HG03521 (cell line): Measurements from ENCODE around the gene UBE2J2.
"Not testable (repeated sequence)": the region's sequence is repeated elsewhere in the genome, so short reads cannot be mapped to it uniquely, and the experiment has no call there.

ENCODE experiments used
- ATAC-seq: cut with Tn5 transposase; IDR thresholded peaks from one replicate; pipeline ENCODE4 v1.9.1; 2021; ENCODE audit warnings: mild to moderate bottlenecking, moderate library complexity; ENCODE audit not compliant: unreplicated experiment

The UBE2J2 gene

GRCh38 chr1:1273512-1274298, at the start of gene UBE2J2:
Gene UBE2J2 (minus strand): TSS chr1:1273854. CDS start chr1:1267992, 5,862 bp downstream.
- peak; percentile 87 for ATAC-seq

GRCh38 chr1:1322952-1323351, 49.3 kb upstream of the UBE2J2 start:
- no peak for ATAC-seq

GRCh38 chr1:1322418-1322817, 48.8 kb upstream of the UBE2J2 start:
- ATAC-seq: no peak

- ATAC-seq: no peak
Observed at GRCh38 chr1:1321477-1321876, 47.8 kb upstream of the UBE2J2 start.

- ATAC-seq: no peak
Observed at GRCh38 chr1:1320666-1321448, 47.2 kb upstream of the UBE2J2 start.

GRCh38 chr1:1319646-1319941, 45.9 kb upstream of the UBE2J2 start:
- ATAC-seq: no peak

- ATAC-seq: no peak
Observed at GRCh38 chr1:1318777-1319645, 45.4 kb upstream of the UBE2J2 start.

GRCh38 chr1:1318131-1318652, 44.5 kb upstream of the UBE2J2 start:
- ATAC-seq: no peak

GRCh38 chr1:1317420-1317819, 43.8 kb upstream of the UBE2J2 start:
- ATAC-seq: no peak

- not testable (repeated sequence) for ATAC-seq
Observed at GRCh38 chr1:1316199-1316598, 42.5 kb upstream of the UBE2J2 start.

- no peak for ATAC-seq
Observed at GRCh38 chr1:1315435-1315954, 41.8 kb upstream of the UBE2J2 start.

- ATAC-seq: no peak
Observed at GRCh38 chr1:1314678-1315335, 41.2 kb upstream of the UBE2J2 start.

GRCh38 chr1:1314237-1314586, 40.6 kb upstream of the UBE2J2 start:
- no peak for ATAC-seq

- no peak for ATAC-seq
Observed at GRCh38 chr1:1313500-1314236, 40.0 kb upstream of the UBE2J2 start.

- no peak for ATAC-seq
Observed at GRCh38 chr1:1312450-1313314, 39.0 kb upstream of the UBE2J2 start.

GRCh38 chr1:1311107-1312104, 37.8 kb upstream of the UBE2J2 start:
- ATAC-seq: no peak

- no peak for ATAC-seq
Observed at GRCh38 chr1:1310476-1311053, 36.9 kb upstream of the UBE2J2 start.

GRCh38 chr1:1310109-1310385, 36.4 kb upstream of the UBE2J2 start:
- ATAC-seq: no peak
